SK-N-SH treated with all-trans-retinoic acid at 6 μM for 48 hours (cell line): ENCODE measurements around the gene BBOF1.

Source experiments
- BACH2 ChIP-seq: fragments of 250-450 bp; sonication (Bioruptor Pico); IDR thresholded peaks from 2 replicates; pipeline ENCODE4 v1.9.0; 2021; ENCODE audit warnings: mild to moderate bottlenecking, borderline replicate concordance
- CREB5 ChIP-seq: fragments of 250-450 bp; sonication (Bioruptor Pico); IDR thresholded peaks from 2 replicates; pipeline ENCODE4 v1.5.1; 2020; ENCODE audit warnings: low read depth, mild to moderate bottlenecking, moderate library complexity
- CSDC2 ChIP-seq: fragments of 250-450 bp; sonication (Bioruptor Pico); IDR thresholded peaks from 2 replicates; pipeline ENCODE4 v1.5.0; 2020; ENCODE audit warnings: mild to moderate bottlenecking, moderate library complexity
- CSRNP3 ChIP-seq: fragments of 250-450 bp; sonication (Bioruptor Pico); IDR thresholded peaks from 2 replicates; pipeline ENCODE4 v1.5.1; 2021; ENCODE audit warnings: mild to moderate bottlenecking, moderate library complexity
- ESRRG ChIP-seq: fragments of 250-450 bp; sonication (Bioruptor Pico); IDR thresholded peaks from 2 replicates; pipeline ENCODE4 v1.6.1; 2021; ENCODE audit warnings: mild to moderate bottlenecking
- GLIS3 ChIP-seq: fragments of 250-450 bp; sonication (Bioruptor Pico); IDR thresholded peaks from 2 replicates; pipeline ENCODE4 v1.5.0; 2020; ENCODE audit warnings: mild to moderate bottlenecking, moderate library complexity
- OSR1 ChIP-seq: fragments of 250-450 bp; sonication (Bioruptor Pico); IDR thresholded peaks from 2 replicates; pipeline ENCODE4 v1.8.0; 2022; ENCODE audit warnings: moderate library complexity, mild to moderate bottlenecking, inconsistent platforms
- PATZ1 ChIP-seq: fragments of 250-450 bp; sonication (Bioruptor Pico); IDR thresholded peaks from 2 replicates; pipeline ENCODE4 v1.8.0; 2020; ENCODE audit warnings: mild to moderate bottlenecking, moderate library complexity, borderline replicate concordance
- RARB ChIP-seq: fragments of 250-450 bp; sonication (Bioruptor Pico); IDR thresholded peaks from 2 replicates; pipeline ENCODE4 v1.8.0; 2021; ENCODE audit warnings: mild to moderate bottlenecking, moderate library complexity
- TOX ChIP-seq: fragments of 250-450 bp; sonication (Bioruptor Pico); IDR thresholded peaks from 2 replicates; pipeline ENCODE4 v1.8.0; 2021; ENCODE audit warnings: mild to moderate bottlenecking, moderate library complexity, borderline replicate concordance
- TSHZ2 ChIP-seq: fragments of 250-450 bp; sonication (Bioruptor Pico); IDR thresholded peaks from 2 replicates; pipeline ENCODE4 v1.5.0; 2020; ENCODE audit warnings: mild to moderate bottlenecking, moderate library complexity
- ZFP30 ChIP-seq: fragments of 450-650 bp; formaldehyde crosslinking; IDR thresholded peaks from 2 replicates; pipeline ENCODE4 v1.5.0; 2022; ENCODE audit warnings: mild to moderate bottlenecking, moderate library complexity
- ZNF565 ChIP-seq: fragments of 450-650 bp; formaldehyde crosslinking; conservative IDR thresholded peaks from 2 replicates; pipeline ENCODE4 v1.5.0; 2020; ENCODE audit warnings: low read depth, mild to moderate bottlenecking, moderate library complexity
- ZNF70 ChIP-seq: fragments of 450-650 bp; formaldehyde crosslinking; IDR thresholded peaks from 2 replicates; pipeline ENCODE4 v1.5.0; 2020; ENCODE audit warnings: mild to moderate bottlenecking, moderate library complexity

- TF ChIP-seq ZNF565 (CRISPR knock-in tag) (no peak), PATZ1 (CRISPR knock-in tag) (no peak), ESRRG (CRISPR knock-in tag) (no peak), ZFP30 (CRISPR knock-in tag) (no peak), CSDC2 (CRISPR knock-in tag) (no peak), OSR1 (CRISPR knock-in tag) (no peak), RARB (CRISPR knock-in tag) (no peak), CREB5 (CRISPR knock-in tag) (no peak), BACH2 (CRISPR knock-in tag) (no peak), GLIS3 (CRISPR knock-in tag) (no peak), ZNF70 (CRISPR knock-in tag) (no peak), TOX (no peak), CSRNP3 (CRISPR knock-in tag) (no peak), TSHZ2 (CRISPR knock-in tag) (no peak)
Measured at GRCh38 chr14:74018174-74018585, 969 bp upstream of the BBOF1 start.
